Ramos (cell line): ENCODE results near the gene C1RL.
"Not testable (repeated sequence)": the region's sequence is repeated elsewhere in the genome, so short reads cannot be mapped to it uniquely, and the experiment has no call there.

Experiments used
- in situ Hi-C: fragments of 300-500 bp; cut with MboI; formaldehyde crosslinking; loops from one replicate; pipeline ENCODE4 v1.14.3; 2022; ENCODE audit warnings: low sequenced_read_pairs; ENCODE audit not compliant: unreplicated experiment

C1RL gene

DNA sequence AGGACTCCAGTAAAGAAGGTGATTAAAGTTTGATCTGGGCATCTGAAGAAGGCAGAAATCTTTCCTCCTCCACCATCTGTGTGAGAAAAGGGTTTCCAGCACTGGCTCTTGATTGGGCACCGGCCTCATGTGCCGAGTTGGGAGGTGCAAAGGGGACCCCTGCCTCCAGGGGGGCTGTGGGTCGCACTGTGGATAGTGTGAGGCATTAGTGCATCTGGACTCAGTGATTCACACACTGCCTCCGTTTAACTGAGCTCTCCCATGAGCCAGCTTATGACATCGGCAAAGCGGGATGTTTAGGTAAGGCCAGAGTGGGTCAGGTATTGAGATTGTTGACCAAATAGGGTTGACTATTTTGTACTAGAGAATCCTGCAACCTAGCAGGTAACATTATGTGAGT, 39.6 kb downstream of the C1RL start:
- in situ Hi-C loops, result no loop called here

DNA sequence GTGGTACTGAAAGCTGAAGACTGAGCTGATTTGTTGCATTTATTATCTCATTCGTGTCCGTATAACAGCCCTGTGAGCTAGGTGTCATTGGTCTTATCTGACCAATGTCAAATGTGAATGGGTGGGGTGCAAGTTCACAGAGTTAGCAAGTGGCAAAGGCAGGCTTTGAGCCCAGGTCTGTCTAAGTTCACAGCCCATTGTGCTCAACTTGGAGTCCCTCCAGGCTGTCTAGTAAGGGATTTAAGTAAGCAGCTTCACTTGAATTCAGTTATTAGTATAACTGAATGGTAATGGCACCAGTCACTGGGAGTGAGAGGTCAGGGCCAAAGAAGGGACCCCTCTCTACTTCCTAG, 40.0 kb downstream of the C1RL start:
- in situ Hi-C loops, result no loop called here

DNA sequence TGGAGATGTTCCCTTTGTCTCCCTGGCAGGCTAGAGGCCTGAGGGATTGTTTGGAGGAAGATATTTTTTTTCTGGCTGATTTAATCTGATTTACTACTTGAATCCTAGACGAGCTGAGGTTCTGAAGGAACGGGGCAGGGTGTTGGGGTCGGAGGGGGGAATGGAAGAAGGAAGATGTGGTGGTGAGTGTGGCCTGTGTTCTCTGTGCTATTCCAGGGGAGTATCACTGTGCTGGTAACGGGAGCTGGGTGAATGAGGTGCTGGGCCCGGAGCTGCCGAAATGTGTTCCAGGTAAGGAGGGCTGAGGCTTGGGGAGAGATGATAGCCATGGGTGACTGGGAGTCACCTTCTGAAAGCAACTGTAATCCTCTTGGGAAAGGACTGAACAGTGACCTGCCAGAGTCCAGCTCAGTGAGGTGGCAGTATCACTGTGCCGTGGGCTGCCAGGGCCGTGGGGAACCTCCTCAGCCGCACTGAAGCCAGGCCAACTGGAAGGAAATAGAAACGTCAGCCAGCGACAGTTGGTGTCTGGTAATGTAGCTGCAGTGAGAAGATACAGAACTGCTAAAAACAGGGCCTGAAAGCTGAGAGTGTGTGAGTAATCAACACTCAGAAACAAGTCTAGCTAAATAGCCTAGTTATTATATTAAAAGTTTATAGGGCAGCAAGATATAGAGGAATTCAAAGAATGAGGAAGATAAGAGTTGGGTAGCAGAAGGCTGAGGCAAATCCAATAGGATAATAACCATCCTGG, 40.6 kb downstream of the C1RL start:
- in situ Hi-C loops, result no loop called here

DNA sequence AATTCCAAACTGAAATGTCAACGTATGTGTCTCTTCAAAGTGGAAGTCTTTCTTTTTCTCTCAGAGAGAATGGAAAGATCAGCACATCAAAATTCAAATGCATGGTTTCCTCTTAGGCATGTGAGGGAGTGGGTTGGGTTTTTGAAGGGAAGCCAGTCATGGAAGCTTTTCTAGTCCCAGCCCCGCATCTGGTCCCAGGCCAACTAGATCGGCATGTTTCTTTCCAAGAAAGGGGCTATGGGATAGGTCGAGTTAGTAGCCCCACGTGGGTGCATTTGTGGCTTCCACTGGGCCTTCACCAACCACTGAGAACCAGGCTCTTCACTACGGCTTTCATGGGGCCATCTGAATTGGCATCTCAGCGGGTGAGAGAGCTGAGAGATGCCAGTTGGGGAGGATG, 41.9 kb downstream of the C1RL start:
- in situ Hi-C loops, result no loop called here

DNA sequence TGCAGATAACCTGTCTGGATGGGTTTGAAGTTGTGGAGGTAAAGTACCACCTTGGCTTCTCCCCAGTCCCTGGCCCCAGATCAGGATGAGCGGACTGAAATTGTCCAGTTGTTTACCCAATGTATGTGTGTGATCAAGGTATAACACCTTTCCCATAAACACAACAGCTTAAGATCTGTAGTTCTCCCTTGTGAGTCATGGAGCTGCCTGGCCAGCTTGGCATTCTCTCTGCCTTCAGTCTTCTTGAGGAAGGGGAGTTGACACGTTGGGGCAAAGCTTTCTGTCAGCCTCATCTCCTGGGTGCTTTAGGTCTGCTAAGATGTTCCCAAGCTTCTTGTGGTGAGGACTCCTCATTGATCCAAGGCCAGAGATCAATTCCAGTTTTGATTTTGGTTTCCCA, 42.4 kb downstream of the C1RL start:
- in situ Hi-C loops, result no loop called here

DNA sequence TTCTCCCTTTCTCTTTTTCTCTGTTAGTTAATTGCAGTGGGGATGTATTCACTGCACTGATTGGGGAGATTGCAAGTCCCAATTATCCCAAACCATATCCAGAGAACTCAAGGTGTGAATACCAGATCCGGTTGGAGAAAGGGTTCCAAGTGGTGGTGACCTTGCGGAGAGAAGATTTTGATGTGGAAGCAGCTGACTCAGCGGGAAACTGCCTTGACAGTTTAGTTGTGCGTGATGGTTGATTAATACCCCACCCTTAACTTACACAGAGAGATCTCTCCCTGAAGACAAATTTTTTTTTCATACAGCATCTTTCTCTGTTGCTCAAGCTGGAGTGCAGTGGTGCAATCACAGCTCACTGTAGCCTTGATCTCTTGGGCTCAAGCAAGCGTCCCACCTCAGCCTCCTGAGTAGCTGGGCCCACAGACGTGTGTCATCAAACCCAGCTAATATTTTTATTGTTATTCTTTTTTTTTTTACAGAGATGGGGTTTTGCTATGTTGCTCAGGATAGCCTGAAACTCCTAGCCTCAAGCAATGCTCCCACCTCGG, 43.9 kb downstream of the C1RL start:
- in situ Hi-C loops, result no loop called here

DNA sequence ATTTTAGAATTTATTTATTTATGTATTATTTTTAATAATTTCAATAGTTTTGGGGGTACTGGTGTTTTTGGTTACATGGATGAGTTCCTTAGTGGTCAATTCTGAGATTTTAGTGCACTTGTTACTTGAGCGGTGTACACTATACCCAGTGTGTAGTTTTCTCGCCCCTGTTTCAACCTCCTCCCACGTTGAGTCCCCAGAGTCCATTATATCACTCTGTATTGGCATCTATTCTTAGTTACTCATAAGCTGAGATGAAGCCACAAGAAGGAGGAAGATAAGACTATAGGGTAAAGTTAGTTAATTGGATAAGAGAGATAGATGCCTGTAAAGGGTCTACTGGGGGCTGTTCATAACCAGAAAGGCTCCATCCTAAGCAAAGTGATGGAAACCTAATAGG, 44.5 kb downstream of the C1RL start:
- in situ Hi-C loops, result no loop called here

DNA sequence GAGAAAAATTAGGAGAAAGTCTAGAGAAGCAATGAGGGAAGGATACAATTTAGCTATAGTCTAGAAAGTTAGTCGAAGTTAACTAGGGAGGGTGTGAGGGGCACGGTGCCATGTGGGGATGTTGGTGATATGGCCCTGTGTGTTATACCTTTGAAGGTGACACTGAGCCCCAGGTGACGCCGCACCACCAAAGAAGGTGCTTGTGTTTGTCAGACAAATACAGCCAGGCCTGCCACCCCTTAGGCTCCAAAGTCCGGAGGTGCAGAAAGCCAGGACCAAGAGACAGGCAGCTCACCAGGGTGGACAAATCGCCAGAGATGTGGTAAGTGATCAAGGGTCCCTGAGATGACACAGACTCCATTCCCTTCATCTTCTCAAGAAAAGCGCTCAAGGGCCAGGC, 47.4 kb downstream of the C1RL start:
- in situ Hi-C loops, result no loop called here

DNA sequence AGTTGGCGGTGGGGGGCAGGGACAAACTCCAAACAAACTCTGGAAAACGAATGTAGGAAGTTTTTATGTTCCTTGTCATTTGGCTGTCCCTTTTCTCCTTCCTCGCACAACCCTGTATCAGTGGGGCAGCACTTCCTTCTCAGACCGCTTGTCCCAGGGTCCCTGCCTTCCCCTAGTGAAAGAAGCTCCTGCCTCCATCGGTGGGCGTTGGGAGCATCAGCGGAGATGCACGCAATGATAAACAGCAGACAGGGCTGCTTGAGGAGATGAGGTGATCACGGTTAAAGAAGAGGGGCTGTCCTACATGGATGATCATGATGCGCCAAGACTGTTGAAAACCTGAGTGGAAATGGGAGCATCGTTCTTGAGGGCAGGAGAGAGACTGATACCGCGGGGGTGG, 47.9 kb downstream of the C1RL start:
- in situ Hi-C loops, result no loop called here

DNA sequence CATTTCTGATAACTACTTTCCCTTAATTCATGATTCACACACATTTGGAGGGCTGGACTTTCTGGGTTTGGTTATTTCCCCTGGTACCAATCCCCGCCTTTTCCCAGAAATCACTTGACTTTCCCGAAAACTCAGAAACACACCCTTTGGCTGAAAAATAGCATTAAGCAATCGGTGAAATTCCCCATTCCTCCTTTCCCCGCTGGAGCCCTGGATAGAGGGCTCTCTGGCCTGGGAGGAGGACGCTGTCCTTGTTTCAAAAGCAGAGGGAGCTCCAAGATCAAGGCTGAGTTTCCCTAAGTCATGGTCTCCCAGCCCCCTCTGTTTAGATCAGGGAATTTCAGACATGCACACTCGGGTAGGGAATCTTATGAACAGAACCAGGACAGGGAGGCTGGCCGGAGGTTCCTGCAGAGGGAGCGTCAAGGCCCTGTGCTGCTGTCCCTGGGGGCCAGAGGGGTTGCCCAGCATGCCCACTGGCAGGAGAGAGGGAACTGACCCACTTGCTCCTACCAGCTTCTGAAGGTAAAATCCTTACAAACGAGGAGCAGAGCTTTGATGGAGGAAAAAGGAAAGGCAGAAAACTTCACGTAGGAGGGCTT, 48.6 kb downstream of the C1RL start, which contains the start of gene C1S:
Gene C1S, plus strand, starts transcription at position 366 of the 602 bp plus-strand sequence. CDS start 1,195 bp downstream, outside the sequence.
- in situ Hi-C loops, result no loop called here

DNA sequence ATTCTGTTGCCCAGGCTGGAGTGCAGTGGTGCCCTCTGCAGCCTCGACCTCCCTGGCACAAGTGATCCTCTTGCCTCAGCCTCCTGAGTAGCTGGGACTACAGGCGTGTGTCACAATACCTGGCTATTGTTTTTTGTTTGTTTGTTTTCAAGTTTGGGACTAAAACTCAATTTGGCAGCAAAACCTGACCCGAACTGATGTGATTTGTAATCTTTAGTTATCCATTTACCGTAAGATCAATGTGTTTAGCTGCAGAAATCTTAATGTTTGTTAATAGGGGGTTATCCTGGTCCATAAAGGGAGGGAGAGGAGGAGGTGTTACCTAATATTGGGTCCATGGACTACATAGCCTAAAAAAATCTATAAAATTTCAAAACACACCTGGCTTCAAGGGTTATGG, 49.2 kb downstream of the C1RL start:
- in situ Hi-C loops, result no loop called here

DNA sequence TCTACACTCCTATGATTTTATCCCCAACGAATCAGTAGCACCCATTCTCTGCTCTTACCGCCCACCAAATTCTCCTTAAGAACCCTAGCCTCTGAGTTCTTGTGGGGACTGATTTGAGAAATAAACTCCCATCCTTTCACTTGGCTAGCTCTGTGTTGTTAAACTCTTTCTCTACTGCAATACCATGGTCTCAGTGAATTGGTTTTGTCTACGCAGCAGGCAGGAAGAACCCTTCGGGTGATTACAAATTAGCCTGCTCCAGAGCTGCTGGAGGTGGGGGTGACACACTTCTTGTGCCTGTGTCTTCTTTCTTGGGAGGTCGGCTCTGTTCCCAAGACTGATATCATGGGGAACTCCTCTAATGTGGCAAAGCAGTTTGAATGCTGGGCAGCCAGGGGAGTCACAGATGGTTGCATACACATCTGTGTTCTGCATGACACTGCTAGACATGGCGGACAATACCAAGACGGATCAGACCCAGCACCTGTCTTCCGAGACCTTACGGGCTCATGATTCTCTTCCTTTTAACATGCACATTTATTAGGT, 50.1 kb downstream of the C1RL start:
- in situ Hi-C loops, result no loop called here

DNA sequence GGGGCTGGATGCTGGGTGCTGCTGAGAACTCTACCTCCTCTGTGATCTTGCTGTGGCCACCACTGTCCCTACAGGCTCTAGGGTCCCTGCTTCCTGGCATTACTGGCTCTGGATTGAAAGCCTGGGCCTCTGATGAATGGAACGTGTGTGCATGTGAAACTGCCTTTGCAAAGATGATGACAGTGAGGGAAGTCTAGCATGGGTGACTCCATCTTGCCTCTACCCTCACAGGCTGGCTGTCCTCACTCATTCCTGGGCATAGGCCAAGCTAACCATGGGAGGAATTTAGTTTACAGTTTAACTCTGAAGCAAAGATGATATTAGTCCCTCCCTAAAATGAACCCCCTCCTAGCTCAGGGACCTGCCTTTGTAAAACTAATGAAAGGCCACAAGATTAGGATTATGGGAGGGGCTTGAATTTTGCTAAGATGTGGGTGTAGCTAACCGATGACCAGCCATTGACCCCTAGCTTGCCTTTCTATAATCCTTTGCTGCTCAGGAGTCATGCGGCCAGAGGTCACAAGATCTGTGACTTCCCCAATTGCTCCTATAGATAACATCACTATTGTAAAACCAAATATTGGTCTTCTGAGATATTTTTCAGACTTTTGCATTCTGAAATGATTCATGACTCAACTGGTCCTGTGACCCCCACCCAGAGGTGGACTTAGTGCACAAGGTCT, 50.7 kb downstream of the C1RL start:
- in situ Hi-C loops, result no loop called here

DNA sequence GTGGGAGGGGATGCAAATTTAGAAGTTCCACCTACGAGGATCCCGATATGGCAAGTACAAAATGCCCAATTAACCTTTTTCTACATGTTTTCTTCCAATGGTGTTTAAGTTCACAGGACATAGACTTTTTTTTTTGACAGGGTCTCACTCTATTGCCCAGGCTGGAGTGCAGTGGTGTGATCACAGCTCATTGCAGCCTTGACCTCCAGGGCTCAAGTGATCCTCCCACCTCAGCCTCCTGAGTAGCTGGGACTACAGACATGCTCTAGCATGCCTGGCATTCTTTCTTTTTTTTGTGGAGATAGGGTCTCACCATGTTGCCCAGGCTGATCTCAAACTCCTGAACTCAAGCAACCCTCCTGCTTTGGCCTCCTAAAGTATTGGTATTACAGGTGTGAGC, 53.3 kb downstream of the C1RL start:
- in situ Hi-C loops, result not testable (repeated sequence)

DNA sequence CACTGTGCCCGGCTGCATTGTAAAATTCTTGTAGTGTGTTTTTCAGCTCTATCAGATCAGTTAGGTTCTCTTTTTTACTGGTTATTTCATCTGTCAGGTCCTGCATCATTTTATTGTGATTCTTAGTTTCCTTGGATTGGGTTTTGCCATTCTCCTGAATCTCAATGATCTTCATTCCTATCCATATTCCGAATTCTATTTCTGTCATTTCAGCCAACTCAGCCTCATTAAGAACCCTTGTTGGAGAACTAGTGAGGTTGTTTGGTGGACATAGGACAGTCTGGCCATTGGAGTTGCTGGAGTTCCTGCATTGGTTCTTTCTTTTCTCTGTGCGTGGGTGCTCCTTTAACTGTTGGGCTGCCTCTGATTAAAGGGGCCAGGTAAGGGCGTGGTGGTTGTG, 54.1 kb downstream of the C1RL start:
- in situ Hi-C loops, result no loop called here

DNA sequence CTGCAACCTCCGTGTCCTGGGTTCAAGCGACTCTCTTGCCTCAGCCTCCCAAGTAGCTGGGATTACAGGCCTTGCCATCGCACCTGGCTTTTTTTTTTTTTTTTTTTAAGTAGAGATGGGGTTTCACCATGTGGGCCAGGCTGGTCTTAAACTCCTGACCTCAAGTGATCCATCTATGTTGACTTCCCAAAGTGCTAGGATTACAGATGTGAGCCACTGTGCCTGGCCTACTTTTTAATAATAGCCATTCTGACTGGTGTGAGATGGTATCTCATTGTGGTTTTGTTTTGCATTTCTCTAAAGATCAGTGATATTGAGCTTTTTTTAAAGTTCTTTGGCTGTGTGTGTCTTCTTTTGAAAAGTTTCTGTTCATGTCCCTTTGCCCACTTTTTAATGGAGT, 59.0 kb downstream of the C1RL start:
- in situ Hi-C loops, result not testable (repeated sequence)

DNA sequence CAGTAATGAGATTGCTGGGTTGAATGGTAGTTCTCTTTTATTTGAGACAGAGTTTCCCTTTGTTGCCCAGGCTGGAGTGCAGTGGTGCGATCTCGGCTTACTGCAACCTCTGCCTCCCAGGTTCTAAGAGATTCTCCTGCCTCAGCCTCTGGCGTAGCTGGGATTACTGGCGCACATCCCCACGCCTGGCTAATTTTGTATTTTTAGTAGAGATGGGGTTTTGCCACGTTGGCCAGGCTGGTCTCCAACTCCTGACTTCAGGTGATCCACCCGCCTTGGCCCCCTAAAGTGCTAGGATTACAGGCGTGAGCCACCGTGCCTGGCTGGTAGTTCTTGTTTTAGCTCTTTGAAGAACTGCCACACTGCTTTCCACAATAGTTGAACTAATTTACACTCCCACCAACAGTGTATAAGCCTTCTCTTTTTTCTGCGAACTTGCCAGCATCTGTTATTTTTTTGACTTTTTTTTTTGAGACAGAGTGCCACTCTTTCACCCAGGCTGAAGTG, 59.5 kb downstream of the C1RL start:
- in situ Hi-C loops, result not testable (repeated sequence)

DNA sequence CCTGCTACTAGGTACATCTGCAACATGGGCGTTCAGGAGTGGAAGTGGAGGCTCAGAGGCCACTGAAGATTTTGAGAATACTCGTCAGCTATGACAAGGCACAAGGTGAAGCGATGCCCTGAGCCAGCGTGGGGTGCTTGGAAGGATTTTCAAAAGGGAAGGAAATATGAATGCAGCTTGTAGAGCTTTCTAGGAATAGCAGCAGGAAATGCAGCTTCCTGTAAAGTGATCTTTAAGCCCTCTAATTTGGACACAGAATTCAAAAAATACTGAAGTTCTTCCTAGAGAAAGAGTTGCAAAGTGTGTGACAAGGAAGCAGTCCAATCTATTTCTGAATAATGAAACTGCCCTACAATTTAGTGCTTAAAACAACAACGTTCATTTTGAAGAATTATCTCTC, 61.7 kb downstream of the C1RL start:
- in situ Hi-C loops, result no loop called here

DNA sequence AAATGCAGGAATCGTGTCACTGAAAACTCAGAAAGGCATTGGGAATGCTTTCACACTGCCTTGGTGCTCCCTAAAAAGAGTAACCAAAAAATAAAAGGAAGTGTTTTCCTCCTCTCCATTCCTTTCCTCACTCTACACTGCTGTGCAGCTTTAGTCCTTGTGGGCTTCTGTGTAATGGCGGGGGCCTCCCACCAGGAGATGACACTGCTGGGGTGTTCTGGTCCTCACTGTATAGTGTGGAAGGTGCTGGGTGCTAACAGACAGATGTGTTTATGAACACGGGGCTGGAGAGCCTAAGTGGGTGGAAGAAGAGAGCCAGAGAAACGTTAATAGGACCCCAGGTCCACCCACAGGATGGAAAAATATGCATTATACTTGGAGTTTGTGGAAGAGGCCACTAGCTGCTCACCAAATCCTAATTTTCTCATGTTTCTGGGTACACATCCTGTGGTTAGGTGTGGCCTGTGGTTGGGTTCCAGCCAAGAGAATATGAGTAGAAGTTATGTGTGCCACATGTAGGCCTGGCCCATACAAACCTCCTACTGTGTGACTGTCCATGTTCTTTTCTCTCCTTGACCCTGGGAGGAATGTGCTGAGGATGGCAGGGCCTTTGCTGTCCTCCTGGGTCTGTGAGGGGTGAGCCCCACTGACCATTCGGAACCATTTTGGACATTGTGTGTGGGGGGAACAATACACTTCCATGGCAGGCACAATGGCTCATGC, 62.5 kb downstream of the C1RL start:
- in situ Hi-C loops, result no loop called here

DNA sequence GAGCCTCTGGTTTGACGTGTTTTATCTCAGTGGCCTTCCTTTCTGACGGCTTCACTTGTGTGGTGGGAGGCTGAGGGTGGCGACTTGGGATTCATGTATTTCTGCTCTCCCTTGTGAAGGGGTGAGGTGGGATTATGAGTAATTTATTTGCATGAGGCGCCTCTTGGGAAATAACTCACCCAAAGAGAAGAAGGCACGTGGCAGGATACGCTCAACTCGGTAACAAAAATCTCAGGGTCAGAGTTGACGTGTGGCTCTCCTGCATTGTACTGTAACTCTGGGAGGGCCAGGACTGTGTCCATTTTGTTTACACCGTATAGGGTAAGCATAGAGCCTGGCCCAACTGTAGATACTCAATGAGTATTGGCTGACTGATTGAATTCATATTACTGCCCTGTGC, 63.1 kb downstream of the C1RL start:
- in situ Hi-C loops, result no loop called here
